DND-41 (cell line): Measurements from ENCODE around the gene WDR90.

Source experiments
- CTCF ChIP-seq: IDR thresholded peaks from 2 replicates; pipeline ENCODE4 v1.5.1; 2012; ENCODE audit warnings: borderline replicate concordance, low read length, moderate library complexity, mild to moderate bottlenecking; ENCODE audit not compliant: poor library complexity, severe bottlenecking; ENCODE audit errors: extremely low read depth
- EZH2 ChIP-seq: IDR thresholded peaks from 3 replicates; pipeline ENCODE4 v1.6.1; 2012; ENCODE audit warnings: borderline replicate concordance, low read depth, mild to moderate bottlenecking, moderate library complexity, low read length, inconsistent platforms; ENCODE audit not compliant: severe bottlenecking

DNA sequence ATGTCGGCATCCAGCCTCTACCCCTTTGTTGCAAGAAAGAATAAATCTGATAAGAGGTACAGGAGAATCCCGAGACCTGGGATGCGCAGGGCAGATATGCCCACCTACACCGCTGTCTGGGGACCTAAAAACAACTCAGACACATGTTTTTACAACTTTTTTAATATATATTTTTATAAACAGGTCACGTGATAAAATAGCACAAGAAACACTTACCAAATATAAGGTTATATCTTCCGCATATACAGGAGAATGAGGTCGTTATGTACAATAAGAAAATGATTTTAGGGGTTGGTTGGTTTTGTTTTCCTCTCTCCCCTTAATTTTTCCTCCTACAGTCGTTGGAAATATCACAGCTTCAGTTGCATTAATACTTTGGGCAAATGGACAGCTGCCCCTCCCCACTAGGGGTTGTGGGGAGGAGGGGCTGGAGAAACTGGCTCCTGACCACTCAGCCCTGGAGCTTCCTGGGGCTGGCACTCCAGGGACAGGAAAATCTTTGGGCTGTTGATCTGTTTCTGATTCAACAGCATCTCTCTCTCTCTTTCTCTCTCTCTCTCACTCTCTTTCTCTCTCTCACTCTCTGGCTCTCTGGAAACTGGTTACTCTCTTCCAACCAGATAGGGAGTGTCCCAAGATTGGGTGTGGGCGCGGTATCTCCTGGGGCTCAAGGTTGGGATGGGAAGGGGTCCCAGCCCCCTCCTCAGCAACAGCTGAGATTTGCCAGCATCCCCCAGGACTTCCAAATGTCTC, 43.4 kb downstream of the WDR90 start:
- no peak for TF ChIP-seq CTCF
- TF ChIP-seq EZH2 = no peak
